GM18520 (cell line): ENCODE measurements around the gene HDAC8.
"Not testable (repeated sequence)": the region's sequence is repeated elsewhere in the genome, so short reads cannot be mapped to it uniquely, and the experiment has no call there.

Source experiments
- ATAC-seq: cut with Tn5 transposase; IDR thresholded peaks from one replicate; pipeline ENCODE4 v1.9.1; 2021; ENCODE audit not compliant: unreplicated experiment

The HDAC8 gene

DNA sequence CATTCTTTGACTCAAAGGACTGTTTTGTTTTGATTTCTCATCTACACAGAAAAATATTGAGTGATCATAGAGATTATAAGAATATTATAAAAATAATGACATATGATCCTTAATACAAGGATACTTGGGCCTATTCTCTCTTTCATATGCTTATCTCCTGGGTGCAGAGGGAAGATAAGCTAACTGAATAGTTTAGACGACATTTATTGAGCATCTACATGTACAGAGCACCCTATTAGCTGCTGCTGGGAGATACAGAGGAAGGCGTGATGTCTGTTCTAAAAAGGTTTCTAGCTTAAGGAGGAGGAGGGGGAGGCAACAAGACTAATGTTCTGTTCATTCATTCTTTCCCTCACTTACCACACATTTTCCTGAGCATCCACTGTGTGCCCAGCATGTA is 106.8 kb downstream of the HDAC8 start:
- no peak for ATAC-seq

DNA sequence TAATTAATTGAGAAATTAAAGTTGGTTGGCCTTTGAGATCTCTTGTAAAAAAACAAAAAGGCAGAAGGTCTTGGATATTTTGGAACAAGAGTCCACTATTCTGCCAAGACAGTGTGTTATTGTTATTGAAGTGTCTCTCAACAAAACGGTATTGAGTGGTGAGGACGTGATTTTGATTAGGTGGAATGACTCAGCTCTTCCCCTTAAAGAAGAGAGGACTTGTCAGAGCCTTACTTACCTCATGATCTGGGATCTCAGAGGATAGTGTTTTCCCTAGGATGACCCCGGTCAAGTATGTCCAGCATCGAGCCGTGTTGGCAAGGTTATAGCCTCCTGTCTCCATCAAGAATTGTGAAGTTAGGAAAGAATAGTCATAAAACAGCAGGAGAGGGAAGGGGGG is 110.9 kb downstream of the HDAC8 start:
- no peak for ATAC-seq

DNA sequence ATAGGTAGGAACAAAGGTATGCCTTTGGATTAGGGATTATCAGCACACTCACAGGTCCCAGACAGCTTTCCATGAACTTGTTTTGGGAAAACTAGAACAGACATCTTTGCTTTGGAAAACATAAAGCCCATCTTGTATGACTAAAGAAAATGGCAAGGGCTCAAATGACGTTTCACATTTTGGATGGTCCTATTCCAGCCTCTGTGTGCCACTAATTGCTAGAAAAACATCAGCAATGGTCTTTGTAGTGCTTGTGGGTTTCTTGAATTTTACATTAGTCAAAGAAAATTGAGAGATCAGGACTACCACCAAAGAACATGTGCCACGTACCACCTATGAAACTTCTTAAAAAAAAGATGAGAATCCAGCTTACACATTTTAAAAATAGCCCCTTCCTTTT is 111.4 kb downstream of the HDAC8 start:
- ATAC-seq, result no peak

DNA sequence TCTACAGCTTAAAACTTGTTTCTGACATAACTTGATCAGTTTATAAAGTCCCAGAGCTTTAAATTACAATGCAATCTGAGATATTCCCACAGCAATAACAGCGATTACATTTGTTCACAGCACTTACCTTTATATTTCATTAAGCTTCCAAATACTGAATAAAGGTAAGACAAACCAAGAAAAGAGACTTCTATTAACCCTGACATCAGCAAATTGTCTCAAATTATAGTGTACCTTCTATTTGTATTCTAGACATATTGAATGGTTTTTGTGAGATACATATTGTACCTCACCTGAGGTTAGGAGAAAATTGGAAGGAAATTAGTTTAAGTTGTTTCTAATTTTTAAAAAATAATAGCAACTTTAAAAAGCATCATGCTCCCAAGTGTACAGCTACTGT is 111.9 kb downstream of the HDAC8 start:
- no peak for ATAC-seq

DNA sequence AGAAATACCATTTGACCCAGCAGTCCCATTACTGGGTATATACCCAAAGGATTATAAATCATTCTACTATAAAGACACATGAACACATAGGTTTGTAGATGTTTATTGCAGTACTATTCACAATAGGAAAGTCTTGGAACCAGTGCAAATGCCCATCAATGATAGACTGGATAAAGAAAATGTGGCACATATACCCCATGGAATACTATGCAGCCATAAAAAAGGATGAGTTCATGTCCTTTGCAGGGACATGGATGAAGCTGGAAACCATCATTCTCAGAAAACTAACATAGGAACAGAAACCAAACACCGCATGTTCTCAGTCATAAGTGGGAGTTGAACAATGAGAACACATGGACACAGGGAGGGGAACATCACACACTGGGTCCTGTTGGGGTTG is 123.6 kb downstream of the HDAC8 start:
- ATAC-seq, result not testable (repeated sequence)

DNA sequence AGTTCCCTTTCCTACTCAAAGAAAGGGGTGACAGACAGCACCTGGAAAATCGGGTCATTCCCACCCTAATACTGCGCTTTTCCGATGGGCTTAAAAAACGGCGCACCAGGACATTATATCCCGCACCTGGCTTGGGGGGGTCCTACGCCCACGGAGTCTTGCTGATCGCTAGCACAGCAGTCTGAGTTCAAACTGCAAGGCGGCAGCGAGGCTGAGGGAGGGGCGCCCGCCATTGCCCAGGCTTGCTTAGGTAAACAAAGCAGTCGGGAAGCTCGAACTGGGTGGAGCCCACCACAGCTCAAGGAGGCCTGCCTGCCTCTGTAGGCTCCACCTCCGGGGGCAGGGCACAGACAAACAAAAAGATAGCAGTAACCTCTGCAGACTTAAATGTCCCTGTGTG is 131.9 kb downstream of the HDAC8 start:
- not testable (repeated sequence) for ATAC-seq

DNA sequence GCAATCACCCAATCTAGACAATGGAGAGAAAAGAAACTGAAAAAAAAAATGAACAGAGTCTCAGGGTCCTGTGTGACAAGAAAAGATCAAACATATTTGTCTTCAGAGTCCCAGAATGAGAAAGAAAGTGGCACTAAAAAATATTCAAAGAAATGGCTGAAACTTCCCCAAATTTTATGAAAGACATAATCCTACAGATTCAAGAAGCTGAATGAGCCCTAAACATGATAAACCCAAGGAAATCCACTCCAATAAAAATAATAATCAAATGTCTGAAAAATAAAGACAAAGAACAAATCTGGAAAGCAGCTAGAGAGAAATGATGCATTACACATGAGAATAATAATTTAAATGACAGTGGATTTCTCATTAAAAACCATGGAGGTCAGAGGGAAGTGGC is 136.6 kb downstream of the HDAC8 start:
- ATAC-seq, result no peak

DNA sequence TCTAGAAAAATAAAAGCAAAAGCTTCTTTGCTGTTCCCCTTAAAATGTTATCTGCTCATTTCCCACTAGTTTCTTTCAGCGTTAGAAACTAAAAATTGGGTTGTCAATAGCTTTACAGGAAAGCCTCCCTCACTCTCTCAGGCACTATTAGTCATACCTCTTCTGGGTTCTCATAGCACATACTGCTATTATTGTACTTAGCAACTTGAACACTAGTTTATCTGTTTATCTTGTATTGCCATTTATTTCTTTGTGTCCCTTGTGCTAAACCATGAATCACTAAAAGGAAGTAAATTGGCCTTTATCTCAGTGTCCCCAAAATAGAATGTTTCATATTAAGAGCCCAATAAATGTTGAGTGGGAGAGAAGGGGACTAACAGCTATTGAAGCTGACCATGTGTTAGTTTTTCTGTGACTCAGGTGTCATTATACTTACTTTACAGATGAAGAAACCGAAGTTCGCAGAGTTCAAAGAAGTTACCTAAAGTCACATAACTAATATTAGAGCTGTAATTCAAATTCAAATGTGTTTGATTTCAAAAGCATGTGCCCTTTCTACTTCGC is 142.2 kb downstream of the HDAC8 start:
- no peak for ATAC-seq

DNA sequence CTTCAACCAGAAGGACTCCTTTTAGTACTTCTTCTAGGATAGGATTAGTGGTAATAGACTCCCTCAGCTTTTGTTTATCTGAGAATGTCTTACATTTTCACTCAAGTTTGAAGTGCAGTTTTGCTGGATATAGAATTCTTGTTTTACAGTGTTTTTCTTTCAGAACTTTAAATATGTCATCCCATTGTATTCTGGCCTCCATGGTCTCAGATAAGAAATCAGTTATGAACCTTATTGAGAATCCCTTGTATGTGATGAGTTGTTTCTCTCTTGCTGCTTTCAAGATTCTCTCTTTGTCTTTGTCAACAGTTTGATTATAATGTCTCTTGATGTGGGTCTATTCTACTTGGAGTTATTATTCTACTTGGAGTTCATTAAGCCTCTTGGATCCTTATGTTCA is 150.8 kb downstream of the HDAC8 start:
- no peak for ATAC-seq

DNA sequence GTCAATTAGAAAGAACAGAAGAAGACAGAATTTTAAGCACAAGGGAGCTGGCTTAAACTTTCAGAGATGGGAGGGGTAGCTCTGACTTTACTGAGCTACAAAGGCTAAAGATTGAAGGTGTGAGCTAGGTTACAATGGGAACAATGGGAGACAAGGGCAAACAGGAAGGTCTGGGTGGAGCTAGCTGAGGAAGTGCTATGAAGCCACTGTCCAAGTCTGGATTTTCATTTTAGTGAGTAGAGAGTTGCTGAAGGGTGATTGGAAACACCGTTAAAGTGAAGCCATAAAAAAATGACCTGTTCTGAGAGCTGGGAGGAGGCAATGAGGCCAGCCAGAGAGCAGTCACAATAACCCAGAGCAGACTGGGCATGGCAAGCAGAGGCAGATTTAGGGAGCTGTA is 162.7 kb downstream of the HDAC8 start:
- ATAC-seq, result no peak

DNA sequence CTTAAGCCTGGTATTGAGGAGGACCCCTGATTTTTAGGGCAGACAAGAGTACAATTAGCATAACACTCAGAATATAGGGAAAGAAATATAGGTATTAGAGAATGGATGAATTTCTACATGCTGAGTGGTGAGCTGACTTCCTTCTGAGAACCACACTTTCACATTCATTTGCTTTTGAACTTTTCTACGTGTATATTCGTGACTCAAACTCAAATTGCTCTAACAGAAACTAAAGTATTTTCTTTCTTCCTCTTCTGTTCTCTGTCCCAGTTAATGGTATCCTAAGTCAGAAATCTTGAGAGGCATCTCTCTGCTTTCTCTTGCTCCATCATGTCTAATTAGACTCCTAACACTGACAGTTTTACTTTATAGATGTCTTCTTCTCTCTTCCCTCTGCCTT is 163.8 kb downstream of the HDAC8 start:
- ATAC-seq, result no peak

DNA sequence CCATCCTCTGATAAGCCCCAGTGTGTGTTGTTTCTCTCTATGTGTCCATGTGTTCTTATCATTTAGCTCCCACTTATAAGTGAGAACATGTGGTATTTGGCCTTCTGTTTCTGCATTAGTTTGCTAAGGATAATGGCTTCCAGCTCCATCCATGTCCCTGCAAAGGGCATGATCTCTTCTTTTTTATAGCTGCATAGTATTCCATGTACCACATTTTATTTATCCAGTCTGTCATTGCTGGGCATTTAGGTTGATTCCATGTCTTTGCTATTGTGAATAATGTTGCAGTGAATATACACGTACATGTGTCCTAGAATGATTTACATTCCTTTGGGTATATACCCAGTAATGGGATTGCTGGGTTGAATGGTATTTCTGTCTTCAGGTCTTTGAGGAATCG is 167.5 kb downstream of the HDAC8 start:
- ATAC-seq, result not testable (repeated sequence)

DNA sequence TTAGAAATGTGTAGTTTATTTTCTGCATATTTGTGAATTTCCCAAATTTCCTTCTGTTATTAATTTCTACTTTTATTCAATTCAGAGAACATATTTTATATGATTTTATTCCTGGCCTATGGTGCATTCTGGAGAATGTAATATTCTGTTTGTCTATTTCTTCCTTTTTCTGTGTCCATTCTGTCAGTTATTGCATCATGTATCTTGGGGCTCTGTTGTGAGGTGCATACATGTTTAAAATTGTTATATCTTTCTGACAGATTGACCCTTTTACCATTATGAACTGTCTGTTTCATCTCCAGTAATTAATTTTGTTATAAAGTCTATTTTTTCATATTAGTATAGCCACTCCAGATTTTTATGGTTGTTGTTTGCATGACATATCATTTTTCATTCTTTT is 170.0 kb downstream of the HDAC8 start:
- no peak for ATAC-seq

DNA sequence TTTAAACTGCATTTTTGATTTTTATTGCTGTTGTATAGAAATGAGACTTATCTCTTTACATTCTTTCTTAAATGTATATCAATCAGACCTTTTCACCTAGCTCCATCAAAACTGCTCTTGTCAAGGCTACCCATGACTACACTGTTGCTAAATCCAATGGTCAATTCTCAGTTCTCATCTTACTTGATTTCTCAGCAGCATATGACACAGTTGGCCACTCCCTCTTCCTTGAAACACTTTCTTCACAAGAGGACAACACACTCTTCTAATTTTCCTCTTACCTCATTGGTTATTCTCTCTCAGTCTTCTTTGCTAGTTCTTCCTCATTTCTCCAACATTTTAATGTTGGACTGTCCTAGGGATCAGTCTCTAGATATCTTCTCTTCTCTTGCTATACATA is 172.8 kb downstream of the HDAC8 start:
- ATAC-seq, result no peak

DNA sequence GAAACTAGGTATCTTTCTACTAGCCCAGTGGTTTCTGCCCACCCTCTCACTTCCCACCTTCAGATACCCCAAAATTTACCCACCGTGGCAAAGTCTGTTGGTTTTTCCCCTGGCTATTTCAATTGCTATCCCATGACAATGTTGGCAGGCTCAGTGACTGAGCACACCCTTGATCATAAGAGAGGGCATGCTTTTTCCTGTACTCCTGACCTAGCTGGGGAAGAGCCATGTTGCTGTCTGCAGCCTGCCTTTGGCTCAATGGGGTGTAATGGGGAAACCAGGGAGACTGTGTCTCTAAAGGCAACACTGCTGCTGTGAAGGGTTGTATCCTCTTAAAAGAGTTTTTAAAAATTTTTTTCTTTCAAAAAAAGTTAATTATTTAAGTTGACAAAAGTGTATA is 176.5 kb downstream of the HDAC8 start:
- ATAC-seq, result no peak

DNA sequence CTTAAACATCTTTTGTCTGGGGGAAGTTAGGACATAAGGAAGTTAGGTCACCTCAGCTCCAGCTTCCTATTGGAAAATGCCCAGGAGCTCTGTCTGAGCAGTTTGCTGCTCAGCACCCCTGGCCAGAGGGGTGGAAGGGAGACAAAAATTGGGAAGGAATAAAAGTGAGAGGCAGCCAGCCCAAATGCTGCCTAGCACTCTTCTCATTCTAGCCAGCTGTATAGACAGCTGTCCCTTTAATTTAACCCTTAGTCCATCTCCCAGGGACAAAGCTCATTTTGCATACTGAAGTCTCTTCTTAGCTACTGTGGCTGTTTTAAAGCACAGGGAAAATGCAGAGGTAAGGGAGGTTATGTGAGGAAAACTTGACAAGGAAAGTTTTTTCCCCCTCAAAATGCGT is 177.4 kb downstream of the HDAC8 start:
- ATAC-seq, result no peak

DNA sequence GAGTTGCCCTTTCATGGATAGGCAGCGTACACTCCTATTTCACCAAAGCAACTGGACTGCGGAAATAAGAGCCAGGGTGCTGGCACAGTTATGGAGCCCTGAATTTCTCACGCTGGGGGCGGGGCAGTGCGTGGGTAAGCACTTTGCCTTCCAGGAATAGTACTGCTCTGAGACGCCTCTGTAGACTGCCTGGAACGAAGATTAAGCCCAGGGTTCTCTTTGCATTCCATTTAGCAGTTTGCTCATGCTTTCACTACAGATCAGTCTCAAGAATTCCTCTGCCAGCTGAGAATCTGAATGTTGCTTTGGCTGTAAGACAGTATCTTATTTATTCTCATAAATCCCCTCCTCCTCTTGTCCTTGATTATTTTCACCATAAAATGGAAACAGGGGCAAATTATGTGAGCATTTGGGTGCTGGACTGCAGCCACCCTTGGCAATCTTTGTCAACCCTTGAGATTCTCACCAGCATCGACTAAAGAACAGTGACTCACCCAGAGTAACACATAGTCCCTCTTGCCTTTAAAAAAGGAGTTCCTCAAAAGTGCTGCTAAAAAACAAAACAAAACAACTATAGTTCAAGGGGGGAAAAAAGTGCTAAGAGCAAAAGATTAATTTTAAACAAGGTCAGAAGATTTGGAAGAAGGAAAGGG is 178.0 kb downstream of the HDAC8 start:
- no peak for ATAC-seq

DNA sequence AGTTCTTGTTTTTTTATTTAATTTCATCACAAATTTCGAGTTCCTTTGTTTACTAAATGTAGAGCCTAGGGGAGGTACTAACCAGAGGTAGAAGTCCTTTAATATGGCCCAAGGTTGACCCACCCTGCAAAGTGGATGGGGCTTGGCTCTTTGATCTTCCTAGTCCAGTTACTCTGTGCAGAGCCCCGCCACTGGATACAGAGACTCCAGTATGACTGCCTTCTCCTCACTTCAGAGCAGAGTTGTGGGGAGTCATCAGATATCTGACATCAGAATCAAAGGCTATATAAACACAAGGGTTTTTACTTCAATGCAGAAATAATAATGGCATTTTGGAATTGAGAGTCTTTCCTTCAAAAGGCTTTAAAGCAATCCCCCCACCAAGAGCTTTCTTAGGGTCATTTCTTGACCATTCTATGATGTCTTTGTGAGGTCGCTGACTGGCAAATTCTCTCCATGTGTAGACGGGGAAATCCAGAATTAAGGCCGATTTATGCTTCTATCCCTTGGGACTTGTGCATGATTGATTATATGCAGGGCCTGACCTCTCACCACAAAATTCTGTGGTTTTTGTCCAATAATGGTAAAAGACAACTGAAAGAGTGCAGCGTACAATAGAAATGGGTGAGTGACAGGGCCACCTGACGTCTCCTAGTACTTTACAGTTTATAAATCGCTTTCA is 178.7 kb downstream of the HDAC8 start:
- no peak for ATAC-seq

DNA sequence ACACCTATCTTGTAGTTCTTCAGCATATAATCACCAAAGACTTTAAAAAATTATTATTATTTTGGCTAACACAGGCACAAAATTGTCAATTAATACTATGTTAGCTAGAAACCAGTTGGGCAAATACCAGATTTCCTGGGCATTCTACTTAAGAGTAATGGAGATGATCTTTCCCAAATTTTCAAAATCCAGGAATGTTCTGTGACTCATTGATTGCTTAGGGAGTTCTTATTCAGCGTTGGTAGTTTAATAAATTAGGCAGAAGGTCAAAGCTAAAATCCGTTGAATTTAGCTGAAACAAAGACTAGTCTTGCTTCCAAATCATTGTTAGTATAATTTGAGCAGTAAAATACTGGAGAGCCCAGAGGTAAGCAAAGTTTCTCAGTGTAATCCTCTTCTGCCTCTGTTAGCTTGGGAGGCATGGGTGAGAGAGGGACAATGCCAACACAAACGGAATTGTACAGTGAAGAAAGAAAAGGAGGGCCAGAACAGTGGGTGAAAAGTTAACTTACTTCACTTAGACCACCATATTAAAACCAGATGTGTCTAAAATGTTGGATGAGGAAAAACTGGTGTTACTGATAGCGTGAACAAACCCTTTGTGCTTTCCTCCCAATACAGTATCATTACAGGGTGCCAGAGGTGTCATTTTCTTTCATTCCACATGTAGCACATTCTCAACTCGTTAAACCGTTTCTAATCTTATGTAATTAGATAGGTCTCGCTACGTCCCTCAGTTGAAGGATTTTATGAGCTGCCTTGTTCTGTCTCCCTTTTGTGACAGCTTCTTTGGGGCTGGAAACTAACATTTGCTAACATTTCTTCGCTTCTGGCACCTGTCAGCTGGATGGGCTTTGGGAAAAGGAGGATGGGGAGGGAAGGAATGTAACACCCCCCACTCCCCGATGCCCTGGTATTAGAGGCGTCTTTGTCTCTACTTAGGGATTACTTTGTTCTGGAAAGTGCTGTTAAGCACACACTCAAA is 179.5 kb downstream of the HDAC8 start:
- no peak for ATAC-seq

DNA sequence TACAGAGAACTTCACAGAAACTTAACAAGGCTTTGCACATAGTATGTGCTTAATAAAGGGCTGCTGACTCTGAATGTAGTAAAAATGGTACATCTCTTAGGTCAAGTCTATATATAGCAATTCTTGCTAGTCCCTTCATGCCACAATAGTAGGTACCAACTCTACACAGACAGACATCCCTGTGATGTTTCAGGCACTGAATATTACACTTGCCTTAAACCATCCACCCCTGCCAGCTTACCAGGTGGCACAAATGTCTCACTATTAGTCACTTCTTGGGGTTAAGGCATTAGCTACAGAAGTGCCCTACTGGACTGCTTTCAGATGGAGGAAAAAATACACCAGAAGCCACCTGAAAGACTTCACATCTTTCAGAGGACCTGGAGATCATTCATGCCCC is 180.6 kb downstream of the HDAC8 start:
- ATAC-seq, result no peak

DNA sequence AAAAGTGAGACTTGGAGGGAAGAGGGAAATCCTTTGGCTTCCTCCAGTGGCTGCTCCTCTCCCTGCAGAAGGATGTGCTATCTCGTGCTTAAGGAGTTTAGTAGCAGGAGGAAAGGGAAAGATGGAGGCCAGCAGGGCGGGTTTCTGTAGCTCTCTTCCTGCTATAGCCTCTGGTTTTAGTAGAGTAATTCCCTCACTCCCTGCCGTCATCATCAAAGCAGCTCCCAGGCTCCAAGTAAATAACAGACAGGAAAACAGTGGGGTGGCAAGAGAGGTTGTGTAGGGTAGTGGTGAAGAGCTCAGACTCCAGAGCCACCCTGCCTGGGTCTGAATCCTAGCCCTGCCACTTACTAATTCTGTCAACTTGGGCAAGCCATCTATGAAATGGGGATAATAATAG is 185.4 kb downstream of the HDAC8 start:
- no peak for ATAC-seq

DNA sequence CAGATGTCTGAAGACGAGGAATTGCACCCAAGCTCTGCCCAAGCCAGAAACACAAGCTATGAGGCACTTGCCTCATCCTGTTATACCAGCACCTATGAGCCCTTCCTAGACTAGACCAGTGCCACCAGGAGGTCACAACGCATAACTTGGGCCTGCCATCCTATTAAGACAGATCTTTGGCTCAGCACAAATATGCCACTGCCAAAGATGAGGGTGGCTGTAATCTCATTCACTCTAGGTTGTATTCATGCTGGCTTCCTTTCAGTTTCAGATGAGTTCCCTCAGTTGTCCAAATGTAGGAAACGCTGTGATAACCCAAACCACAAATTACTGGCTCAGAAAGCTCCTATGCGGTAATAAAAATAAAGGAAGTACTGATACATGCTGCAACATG is 190.4 kb downstream of the HDAC8 start:
- no peak for ATAC-seq
